Neuronal stem cell (in vitro differentiated cells): ENCODE data around the gene ANO9.

ENCODE experiments used
- DNase-seq: peaks from one replicate; pipeline ENCODE4 v3.0.0-alpha.2; 2013; ENCODE audit warnings: low spot score
- H2AFZ ChIP-seq: one replicate; pipeline ENCODE4 v1.6.1; 2013; ENCODE audit warnings: mild to moderate bottlenecking, low read length, inconsistent platforms
- H2AK5ac ChIP-seq: 2 replicates; pipeline ENCODE4 v1.6.1; 2013; ENCODE audit warnings: low read depth, mild to moderate bottlenecking, inconsistent platforms, low read length, moderate library complexity, mixed read lengths
- H2BK120ac ChIP-seq: 2 replicates; pipeline ENCODE4 v1.6.1; 2013; ENCODE audit warnings: low read depth, mild to moderate bottlenecking, inconsistent platforms, low read length, moderate library complexity, mixed read lengths
- H2BK12ac ChIP-seq: one replicate; pipeline ENCODE4 v1.6.1; 2013; ENCODE audit warnings: low read length, inconsistent platforms
- H2BK15ac ChIP-seq: 2 replicates; pipeline ENCODE4 v1.6.1; 2013; ENCODE audit warnings: mild to moderate bottlenecking, low read length, inconsistent platforms, mixed read lengths
- H2BK5ac ChIP-seq: one replicate; pipeline ENCODE4 v1.6.1; 2013; ENCODE audit warnings: inconsistent platforms, mild to moderate bottlenecking, low read length, moderate library complexity
- H3K14ac ChIP-seq: one replicate; pipeline ENCODE4 v1.6.1; 2013; ENCODE audit warnings: low read length, inconsistent platforms
- H3K18ac ChIP-seq: 2 replicates; pipeline ENCODE4 v1.6.1; 2013; ENCODE audit warnings: low read length, inconsistent platforms
- H3K23ac ChIP-seq: 2 replicates; pipeline ENCODE4 v1.6.1; 2013; ENCODE audit warnings: low read depth, mild to moderate bottlenecking, mixed read lengths, low read length, inconsistent platforms; ENCODE audit not compliant: poor library complexity
- H3K27ac ChIP-seq: replicated peaks from 3 replicates; pipeline ENCODE4 v1.5.1; 2013; ENCODE audit warnings: low read length, inconsistent platforms
- H3K27me3 ChIP-seq, 3 experiments: 2 replicates each; pipeline ENCODE4 v1.6.1; 2013; ENCODE audit warnings: low read length in 3 of 3, mild to moderate bottlenecking in 2 of 3, inconsistent platforms in 1 of 3, low read depth in 1 of 3, mixed read lengths in 1 of 3, moderate library complexity in 1 of 3; ENCODE audit not compliant: control insufficient read depth in 3 of 3, insufficient read depth in 3 of 3
- H3K36me3 ChIP-seq, 2 donors: replicated peaks in 1 of 2; 2 replicates each; pipeline ENCODE4 v1.6.1; 2013; ENCODE audit warnings: low read length in 2 of 2; ENCODE audit not compliant: control insufficient read depth in 2 of 2, insufficient read depth in 2 of 2
- H3K4ac ChIP-seq: 2 replicates; pipeline ENCODE4 v1.6.1; 2013; ENCODE audit warnings: inconsistent platforms, mild to moderate bottlenecking, low read length, moderate library complexity
- H3K4me1 ChIP-seq, 2 donors: 1 replicate in 1 of 2; 2 replicates in 1 of 2; pipeline ENCODE4 v1.6.1; 2013; ENCODE audit warnings: low read length in 2 of 2, low read depth in 1 of 2; ENCODE audit not compliant: control insufficient read depth in 2 of 2, insufficient read depth in 1 of 2
- H3K4me2 ChIP-seq: one replicate; pipeline ENCODE4 v1.6.1; 2013; ENCODE audit warnings: mild to moderate bottlenecking, low read length, inconsistent platforms; ENCODE audit not compliant: insufficient read depth, poor library complexity, severe bottlenecking
- H3K4me3 ChIP-seq, 2 donors: 2 replicates each; pipeline ENCODE4 v1.5.1; 2013; ENCODE audit warnings: low read length in 2 of 2, mild to moderate bottlenecking in 2 of 2, inconsistent platforms in 1 of 2, moderate library complexity in 1 of 2
- H3K79me1 ChIP-seq: one replicate; pipeline ENCODE4 v1.6.1; 2013; ENCODE audit warnings: low read depth, mild to moderate bottlenecking, inconsistent platforms, low read length, moderate library complexity
- H3K9ac ChIP-seq: one replicate; pipeline ENCODE4 v1.6.1; 2013; ENCODE audit warnings: mild to moderate bottlenecking, low read depth, low read length, inconsistent platforms; ENCODE audit not compliant: poor library complexity
- H3K9me3 ChIP-seq, 2 donors: replicated peaks in 1 of 2; 2 replicates each; pipeline versions ENCODE3 to v1.6.1; 2013; ENCODE audit warnings: low read length in 2 of 2, mild to moderate bottlenecking in 2 of 2, inconsistent platforms in 1 of 2, low read depth in 1 of 2, mixed read lengths in 1 of 2, moderate library complexity in 1 of 2; ENCODE audit not compliant: control insufficient read depth in 2 of 2, insufficient read depth in 1 of 2
- H4K8ac ChIP-seq: one replicate; pipeline ENCODE4 v1.6.1; 2013; ENCODE audit warnings: low read depth, mild to moderate bottlenecking, inconsistent platforms, low read length, moderate library complexity
- H4K91ac ChIP-seq: one replicate; pipeline ENCODE4 v1.6.1; 2013; ENCODE audit warnings: low read length, low read depth, mild to moderate bottlenecking, inconsistent platforms; ENCODE audit not compliant: poor library complexity
- WGBS, 2 donors: extraction: QIAGEN DNeasy Blood & Tissue Kit; methylation state at CpG; one replicate each; pipeline ENCODE4 v1.1.7; 2013; ENCODE audit warnings: missing lambda C conversion rate in 2 of 2, mixed read lengths in 1 of 2; ENCODE audit not compliant: insufficient read length in 2 of 2, insufficient replicate concordance in 1 of 2; ENCODE audit errors: extremely low coverage in 2 of 2; 5-methylcytosine and 5-hydroxymethylcytosine counted together

ANO9 gene

GRCh38 chr11:370070-370941 lies 71.5 kb downstream of the ANO9 start:
- WGBS, 2 donors: no CpG with 5 or more reads among the region's 42 CpGs
- Histone ChIP-seq H3K14ac (no peak overlapping the region), H3K18ac (peak overlapping the region; percentile 87), H4K8ac (no peak overlapping the region), H3K27ac (no peak overlapping the region), H3K9ac (peak overlapping the region; percentile 83), H3K9me3 (peaks cover 4 to 9% of the 10 kb centered on the region in 2 donors), H3K27me3 (no peaks in the 10 kb centered on the region), H4K91ac (no peak overlapping the region), H2AFZ (peak overlapping the region; percentile 38), H3K36me3 (peaks cover 26 to 35% of the 10 kb centered on the region in 2 donors), H2AK5ac (peak overlapping the region; percentile 98), H2BK12ac (no peak overlapping the region), H3K4me1 (peaks cover 8 to 11% of the 10 kb centered on the region in 2 donors), H2BK15ac (no peak overlapping the region), H2BK120ac (peak overlapping the region; percentile 61), H3K4me2 (peak overlapping the region; percentile 75), H3K79me1 (peaks cover 19% of the 10 kb centered on the region), H2BK5ac (peak overlapping the region; percentile 33), H3K4ac (peak overlapping the region; percentile 17), H3K23ac (no peak overlapping the region), H3K4me3 (peak overlapping the region; percentile 77 to 79)
- DNase-seq: peak; percentile 55

DNA sequence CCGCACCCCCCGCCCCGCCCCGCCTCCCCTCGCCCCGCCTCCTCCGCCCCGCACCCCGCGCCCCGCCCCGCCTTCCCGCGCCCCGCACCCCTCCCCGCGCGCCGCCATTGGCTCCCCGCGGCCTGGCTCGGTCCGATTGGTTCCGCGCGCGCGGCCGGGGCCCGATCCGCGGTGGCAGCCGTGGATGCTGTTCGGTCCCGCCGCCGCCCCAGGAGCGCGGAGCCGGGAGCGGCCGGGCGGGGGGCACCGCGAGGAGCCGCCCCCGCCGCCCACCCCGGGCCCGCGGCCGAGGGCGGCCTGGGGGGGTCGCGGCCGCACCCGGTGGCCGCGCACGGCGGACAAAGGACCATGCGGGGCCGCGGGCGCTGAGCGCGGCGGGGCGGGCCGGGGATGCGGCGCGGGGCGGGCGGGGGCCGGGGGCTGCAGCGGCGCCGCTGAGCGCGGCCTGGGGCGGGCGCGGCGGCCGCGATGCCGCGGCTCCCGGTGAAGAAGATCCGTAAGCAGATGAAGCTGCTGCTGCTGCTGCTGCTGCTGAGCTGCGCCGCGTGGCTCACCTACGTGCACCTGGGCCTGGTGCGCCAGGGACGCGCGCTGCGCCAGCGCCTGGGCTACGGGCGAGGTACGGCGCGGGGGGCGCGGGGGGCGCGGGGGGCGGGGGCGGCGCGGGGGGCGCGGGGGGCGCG lies 72.3 kb downstream of the ANO9 start, which contains the start of gene B4GALNT4:
Gene B4GALNT4 (plus strand): TSS at position 164 of the 683 bp plus-strand sequence. CDS start 305 bp downstream, at position 469.
- no peak within 1 kb of the TSS for H2BK15ac ChIP-seq
- no CpG with 5 or more reads among the region's 118 CpGs for WGBS, 2 donors
- DNase-seq: no peak

GRCh38 chr11:368414-369335 lies 73.1 kb downstream of the ANO9 start:
- peak overlapping the region; percentile 7 for H2AK5ac ChIP-seq
- peak overlapping the region; percentile 19 for H2AFZ ChIP-seq
- peaks cover 20 to 25% of the 10 kb centered on the region in 2 donors for H3K36me3 ChIP-seq
- no peak overlapping the region for H4K91ac ChIP-seq
- peak overlapping the region; percentile 28 for H3K27ac ChIP-seq
- no peaks in the 10 kb centered on the region for H3K27me3 ChIP-seq
- H3K4me3 ChIP-seq: peak overlapping the region; percentile 70 to 77
- peaks cover 9 to 11% of the 10 kb centered on the region in 2 donors for H3K9me3 ChIP-seq
- peaks cover 15% of the 10 kb centered on the region for H3K79me1 ChIP-seq
- peaks cover 11% of the 10 kb centered on the region in 2 donors for H3K4me1 ChIP-seq
- H3K14ac ChIP-seq: peak overlapping the region; percentile 32
- H2BK15ac ChIP-seq: no peak overlapping the region
- H2BK12ac ChIP-seq: peak overlapping the region; percentile 3
- no CpG with 5 or more reads among the region's 61 CpGs for WGBS, 2 donors
- H2BK5ac ChIP-seq: no peak overlapping the region
- H4K8ac ChIP-seq: peak overlapping the region; percentile 87
- peak overlapping the region; percentile 58 for H3K4me2 ChIP-seq
- H3K23ac ChIP-seq: peak overlapping the region; percentile 32
- peak; percentile 32 for DNase-seq
- no peak overlapping the region for H3K4ac ChIP-seq
- H2BK120ac ChIP-seq: no peak overlapping the region
- H3K18ac ChIP-seq: peak overlapping the region; percentile 97
- peak overlapping the region; percentile 71 for H3K9ac ChIP-seq

More for the DNA sequence above, 72.3 kb downstream of the ANO9 start, which contains the start of gene B4GALNT4:
- peak within 1 kb of the TSS; percentile 75 for H3K4me2 ChIP-seq
- peaks cover 9 to 11% of the 10 kb centered on the region in 2 donors for H3K9me3 ChIP-seq
- H3K27ac ChIP-seq: peak within 1 kb of the TSS; percentile 47
- peak within 1 kb of the TSS; percentile 97 for H4K91ac ChIP-seq
- H3K18ac ChIP-seq: peak within 1 kb of the TSS; percentile 99
- peak within 1 kb of the TSS; percentile 33 for H2BK5ac ChIP-seq
- H3K23ac ChIP-seq: peak within 1 kb of the TSS; percentile 32
- H2AK5ac ChIP-seq: peak within 1 kb of the TSS; percentile 98
- H3K36me3 ChIP-seq: peaks cover 26 to 32% of the 10 kb centered on the region in 2 donors
- peaks cover 19% of the 10 kb centered on the region for H3K79me1 ChIP-seq
- peak within 1 kb of the TSS; percentile 72 for H3K4ac ChIP-seq
- no peaks in the 10 kb centered on the region for H3K27me3 ChIP-seq
- peak within 1 kb of the TSS; percentile 38 for H2AFZ ChIP-seq
- H3K4me3 ChIP-seq: peak within 1 kb of the TSS; percentile 77 to 92
- peak within 1 kb of the TSS; percentile 98 for H3K9ac ChIP-seq
- H3K14ac ChIP-seq: peak within 1 kb of the TSS; percentile 67
- H3K4me1 ChIP-seq: peaks cover 8 to 11% of the 10 kb centered on the region in 2 donors
- no peak within 1 kb of the TSS for H2BK120ac ChIP-seq
- peak within 1 kb of the TSS; percentile 87 for H4K8ac ChIP-seq
- H2BK12ac ChIP-seq: peak within 1 kb of the TSS; percentile 3
